ENCODE measurements around the gene ZNF750.

ZNF750 gene

DNA sequence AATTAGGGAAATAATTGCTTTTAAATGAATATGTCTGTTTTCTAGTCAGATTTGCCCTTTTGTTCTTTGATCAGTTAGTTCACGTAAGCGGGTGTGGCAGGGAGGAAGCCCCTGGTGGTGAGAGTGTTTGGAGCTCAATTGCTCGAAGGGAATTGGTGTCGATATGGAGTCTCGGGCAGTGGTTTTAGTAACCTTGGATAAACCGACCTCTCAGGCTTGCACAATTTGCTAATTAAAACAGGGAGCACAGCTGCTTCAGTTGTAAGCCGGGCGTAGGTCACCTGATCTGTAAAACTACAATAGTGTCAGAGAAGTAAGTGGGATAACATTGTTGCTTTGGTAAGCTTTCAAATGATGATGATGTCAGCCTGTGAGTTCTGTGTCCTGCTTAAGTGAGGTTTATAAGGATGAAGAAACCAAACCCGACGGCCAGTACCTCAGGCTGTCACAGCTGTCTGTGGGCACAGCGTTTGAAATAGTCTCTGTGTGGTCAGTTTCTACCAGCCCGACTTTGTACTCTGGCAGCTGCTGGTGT is 2.9 kb downstream of the ZNF750 start:
- DNase-seq: no peak

DNA sequence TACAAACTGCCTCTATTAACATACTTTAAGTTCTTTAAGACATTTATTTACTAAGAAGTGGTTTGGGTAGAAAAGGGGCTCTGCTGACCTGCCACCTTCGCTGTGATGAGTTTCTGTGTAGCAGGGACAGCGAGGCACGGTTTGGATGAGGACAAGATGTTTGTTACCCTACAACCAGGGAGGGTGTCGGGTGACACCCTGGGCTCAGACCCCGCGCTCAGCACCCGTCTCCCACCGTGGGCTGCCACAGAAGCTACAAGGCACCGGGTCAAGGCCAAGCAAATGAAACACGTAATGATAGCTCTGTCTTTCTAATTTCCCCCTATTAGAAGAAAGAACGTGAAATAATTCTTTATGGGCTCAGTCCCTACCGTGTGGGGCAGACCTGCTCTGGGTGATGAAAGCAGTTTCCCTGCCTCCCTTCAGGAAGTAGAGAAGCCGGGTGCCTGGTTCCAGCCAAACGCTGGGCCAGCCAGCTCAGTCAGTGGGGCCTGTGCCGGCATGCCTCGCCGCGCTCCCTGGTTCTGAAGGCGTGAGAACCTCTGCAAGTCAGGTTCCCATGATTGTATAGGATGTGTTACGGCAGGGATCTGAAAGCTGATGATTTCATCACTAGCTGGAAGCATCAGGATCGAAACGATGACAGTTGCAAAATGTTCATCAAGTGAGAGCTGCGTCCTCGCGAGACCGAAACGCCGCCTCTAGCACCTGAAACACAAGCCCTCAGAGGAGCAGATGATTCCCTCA is 3.9 kb downstream of the ZNF750 start:
- no peak for DNase-seq

DNA sequence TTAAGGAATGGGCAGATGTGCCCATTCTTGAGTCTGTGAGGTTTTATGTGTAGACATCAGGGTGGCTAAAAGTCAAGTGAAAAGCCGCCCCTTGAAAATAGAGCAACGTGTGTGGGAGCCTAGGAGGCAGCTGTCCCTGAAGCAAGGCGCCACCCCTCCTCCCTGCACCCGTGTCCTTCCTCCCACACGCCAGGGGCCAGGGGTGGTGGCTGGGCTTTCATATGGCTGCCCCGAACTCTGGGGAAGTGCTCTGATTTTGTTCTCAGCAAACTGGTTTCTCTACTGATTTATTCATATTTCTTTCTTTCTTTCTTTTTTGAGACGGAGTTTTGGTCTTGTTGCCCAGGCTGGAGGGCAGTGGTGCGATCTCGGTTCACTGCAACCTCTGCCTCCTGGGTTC is 4.7 kb downstream of the ZNF750 start:
- no peak for DNase-seq

DNA sequence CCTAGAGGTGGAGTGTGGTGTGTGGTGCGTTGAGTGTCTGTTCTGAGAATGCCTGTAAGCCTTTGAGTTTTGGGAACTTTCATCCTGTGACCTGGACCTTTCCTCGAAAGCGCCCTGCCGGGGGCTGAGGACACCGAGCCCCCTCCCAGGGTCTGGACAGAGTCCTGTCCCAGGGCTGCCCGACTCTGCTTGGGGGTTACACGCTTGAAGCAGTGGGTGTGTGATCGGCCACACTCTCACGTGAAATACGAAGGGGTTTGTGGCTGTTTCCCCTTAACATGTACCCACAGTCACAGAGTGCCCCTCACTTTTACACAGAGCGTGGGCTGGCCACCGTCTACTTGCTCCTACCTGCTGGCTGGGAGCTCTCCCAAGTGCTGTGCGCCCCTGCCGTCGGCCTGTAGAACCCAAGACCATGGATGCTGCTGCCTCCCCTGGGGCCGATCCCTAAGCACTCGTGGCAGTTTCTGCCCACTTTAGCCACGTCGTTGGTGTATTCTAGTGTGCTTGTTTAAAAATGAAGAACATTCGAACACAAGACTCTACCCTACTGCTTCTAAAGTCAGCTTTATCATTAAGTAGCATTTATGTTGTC is 6.8 kb downstream of the ZNF750 start:
- no peak for DNase-seq

GRCh38 chr17:82832411-82832810 is 7.4 kb downstream of the ZNF750 start:
- no peak for DNase-seq

DNA sequence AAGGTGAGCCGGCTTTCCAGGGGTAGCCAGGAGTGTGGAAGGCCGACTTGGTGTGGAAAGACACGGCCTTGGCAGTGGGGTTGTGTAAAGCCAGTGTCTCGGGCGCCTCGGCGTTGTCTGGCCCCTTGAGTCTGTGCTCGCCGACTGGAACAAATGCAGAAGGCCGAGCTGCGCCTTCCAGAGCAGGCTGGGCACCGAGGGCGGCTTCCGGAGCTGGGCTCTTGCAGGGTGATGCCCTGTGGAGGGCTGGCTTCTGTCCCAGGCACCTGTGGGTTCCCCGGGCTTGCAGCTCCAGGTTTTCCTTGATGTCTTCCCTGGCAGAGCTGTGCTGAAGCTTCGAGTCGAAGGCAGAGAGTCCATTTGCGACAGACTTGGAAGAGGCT is 8.0 kb downstream of the ZNF750 start:
- no peak for DNase-seq

GRCh38 chr17:82831041-82831817 is 8.6 kb downstream of the ZNF750 start:
- no peak for DNase-seq

GRCh38 chr17:82830249-82830661 is 9.6 kb downstream of the ZNF750 start:
- DNase-seq: peak in 19 of 58 donors; percentile 6 to 68 (median 21)

- no peak for DNase-seq
Measured at GRCh38 chr17:82828875-82829487, 10.8 kb downstream of the ZNF750 start.

- DNase-seq: no peak
Measured at GRCh38 chr17:82826956-82827355, 12.9 kb downstream of the ZNF750 start.

GRCh38 chr17:82826211-82826610 is 13.6 kb downstream of the ZNF750 start:
- no peak for DNase-seq

DNA sequence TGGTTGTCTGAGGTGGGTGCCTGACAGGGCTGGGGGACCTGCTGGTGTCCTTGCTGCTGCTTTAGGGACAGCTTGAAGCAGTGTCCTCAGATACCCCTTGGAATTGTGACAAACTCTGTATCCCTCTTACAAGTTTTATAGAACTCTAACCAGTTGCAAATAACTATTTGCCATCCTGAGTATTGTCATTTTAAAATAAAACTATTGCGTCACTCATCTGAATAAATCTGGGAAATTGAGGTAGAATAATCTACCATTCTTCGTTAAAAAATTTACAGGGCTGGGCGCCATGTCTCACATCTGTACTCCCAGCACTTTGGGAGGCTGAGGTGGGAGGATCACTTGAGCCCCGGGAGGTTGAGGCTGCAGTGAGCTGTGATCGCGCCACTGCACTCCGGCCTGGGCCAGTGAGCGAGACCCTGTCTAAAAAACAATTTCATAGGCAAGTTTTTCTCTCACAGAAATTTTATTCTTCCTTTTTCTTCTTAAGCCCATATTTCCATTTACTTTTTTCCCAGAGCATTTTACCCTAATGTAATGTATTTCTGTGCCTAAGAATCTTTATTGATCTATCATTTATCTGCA is 14.2 kb downstream of the ZNF750 start:
- DNase-seq: no peak

DNA sequence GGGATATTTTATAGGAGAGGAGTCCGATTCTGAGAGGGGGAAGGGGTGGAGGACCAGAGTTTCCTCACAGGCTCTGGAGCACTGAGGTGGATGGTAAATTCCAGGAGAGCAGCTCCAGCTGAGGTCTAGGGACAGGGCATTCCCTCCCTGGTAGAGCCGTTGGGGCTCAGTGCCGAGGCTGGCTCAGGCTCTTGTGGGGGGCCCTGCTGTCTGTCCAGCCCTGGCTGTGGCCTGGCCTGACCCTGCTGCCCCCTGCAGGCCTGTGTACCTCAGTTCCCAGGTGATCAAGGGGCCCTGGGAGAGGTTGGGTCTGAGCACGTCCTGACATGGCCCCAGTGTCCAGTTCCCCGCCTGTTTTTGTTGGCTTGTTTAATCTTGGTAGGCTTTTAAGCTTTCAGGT is 16.8 kb downstream of the ZNF750 start:
- no peak for DNase-seq

- DNase-seq: no peak
Measured at GRCh38 chr17:82822281-82822680, 17.5 kb downstream of the ZNF750 start.

- DNase-seq: no peak
Measured at GRCh38 chr17:82821554-82821953, 18.3 kb downstream of the ZNF750 start.

DNA sequence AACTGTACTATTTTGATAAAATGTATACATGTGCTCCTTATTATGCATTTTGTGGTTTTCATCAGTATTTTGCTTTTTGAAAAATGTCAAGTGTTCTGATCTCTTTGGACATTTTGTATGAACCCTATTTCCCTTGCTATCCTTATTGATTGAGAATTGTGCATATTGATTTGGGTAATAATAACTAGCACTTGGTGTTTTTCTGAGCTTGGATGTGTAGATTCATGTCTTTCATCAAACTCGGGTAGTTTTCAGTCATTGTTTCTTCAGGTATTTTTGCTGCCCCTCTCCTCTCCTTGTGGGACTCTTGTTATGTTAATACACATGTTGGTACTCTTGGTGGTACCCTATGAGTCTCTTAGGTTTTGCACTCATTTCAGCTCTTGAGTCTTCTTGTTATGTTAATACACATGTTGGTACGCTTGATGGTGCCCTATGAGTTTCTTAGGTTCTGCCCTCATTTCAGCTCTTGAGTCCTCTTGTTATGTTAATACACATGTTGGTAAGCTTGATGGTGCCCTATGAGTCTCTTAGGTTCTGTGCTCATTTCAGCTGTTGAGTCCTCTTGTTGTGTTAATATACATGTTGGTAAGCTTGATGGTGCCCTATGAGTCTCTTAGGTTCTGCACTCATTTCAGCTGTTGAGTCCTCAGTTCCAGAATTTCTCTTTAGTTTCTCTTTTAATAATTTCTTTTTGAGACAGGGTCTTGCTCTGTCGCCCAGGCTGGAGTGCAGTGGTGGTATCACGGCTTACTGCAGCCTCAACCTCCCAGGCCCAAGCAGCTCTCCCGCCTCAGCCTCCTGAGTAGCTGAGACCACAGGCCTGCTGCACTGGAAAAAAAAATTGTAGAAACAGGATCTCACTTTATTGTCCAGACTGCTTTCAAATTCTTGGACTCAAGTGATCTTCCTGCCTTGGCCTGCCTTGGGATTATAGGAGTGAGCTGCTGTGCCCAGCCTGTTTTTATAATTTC is 19.3 kb downstream of the ZNF750 start:
- no peak for DNase-seq

- no peak for DNase-seq
Measured at GRCh38 chr17:82817947-82818346, 21.9 kb downstream of the ZNF750 start.

DNA sequence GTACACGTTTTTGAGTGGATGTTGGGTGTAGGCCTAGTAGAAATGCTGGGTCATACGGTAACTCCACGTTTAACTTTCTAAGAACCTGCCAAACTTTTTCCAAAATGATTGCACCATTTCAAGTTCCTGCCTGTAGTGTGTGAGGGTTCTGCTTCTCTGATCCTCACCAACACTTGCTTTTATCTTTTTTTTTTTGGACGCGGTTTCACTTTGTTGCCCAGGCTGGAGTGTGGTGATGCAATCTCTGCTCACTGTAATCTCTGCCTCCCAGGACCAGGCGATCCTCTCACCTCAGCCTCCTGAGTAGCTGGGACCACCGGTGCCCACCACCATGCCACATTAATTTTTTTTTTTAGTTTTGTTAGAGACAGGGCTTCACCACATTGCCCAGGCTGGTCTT is 23.5 kb downstream of the ZNF750 start:
- DNase-seq: no peak

- DNase-seq: no peak
Measured at GRCh38 chr17:82815790-82816305, 24.0 kb downstream of the ZNF750 start.

DNA sequence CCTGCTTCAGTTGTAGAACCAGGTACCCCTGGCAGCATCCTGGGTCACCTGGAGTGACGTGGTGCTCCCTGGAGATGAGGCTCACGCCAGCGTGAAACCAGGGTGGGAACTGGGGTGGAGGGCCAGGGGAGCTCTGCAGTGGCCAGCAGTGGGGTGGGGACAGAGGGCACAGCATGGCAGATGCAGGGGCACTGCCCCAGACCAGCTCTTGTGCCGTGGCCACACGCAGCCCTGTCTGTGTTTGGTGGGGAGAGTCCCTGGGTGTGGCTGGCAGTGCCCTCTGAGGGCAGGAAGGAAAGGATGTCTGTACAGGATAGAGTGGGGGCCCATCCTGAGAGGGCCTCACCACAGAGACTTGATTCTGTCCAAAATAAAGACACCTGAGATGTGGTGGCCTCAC is 24.5 kb downstream of the ZNF750 start:
- DNase-seq: no peak

All from anterior cingulate cortex (tissue), 58 donors.